Osteocyte (in vitro differentiated cells): ENCODE results near the gene ARRDC5. TPM values are rescaled to one million over a fixed set of nuclear protein-coding genes. Genes with fewer than 3 reads are reported as not detected.
"Not testable (repeated sequence)": the region's sequence is repeated elsewhere in the genome, so short reads cannot be mapped to it uniquely, and the experiment has no call there.

Experiments used
- DNase-seq: peaks from one replicate; pipeline ENCODE4 v3.0.0; 2021; ENCODE audit warnings: mixed read lengths; ENCODE audit not compliant: unreplicated experiment; ENCODE audit errors: extremely low spot score
- H3K27ac Mint-ChIP-seq: one replicate; pipeline ENCODE4 v1.8.0; 2021; ENCODE audit warnings: mild to moderate bottlenecking, mixed read lengths; ENCODE audit not compliant: unreplicated experiment
- H3K27me3 Mint-ChIP-seq: one replicate; pipeline ENCODE4 v1.8.0; 2021; ENCODE audit warnings: mixed read lengths; ENCODE audit not compliant: unreplicated experiment
- H3K36me3 Mint-ChIP-seq: one replicate; pipeline ENCODE4 v1.8.0; 2021; ENCODE audit warnings: mixed read lengths; ENCODE audit not compliant: unreplicated experiment
- H3K4me1 Mint-ChIP-seq: one replicate; pipeline ENCODE4 v1.8.0; 2021; ENCODE audit warnings: mixed read lengths; ENCODE audit not compliant: unreplicated experiment
- H3K4me3 Mint-ChIP-seq: one replicate; pipeline ENCODE4 v1.8.0; 2021; ENCODE audit warnings: mild to moderate bottlenecking, moderate library complexity, mixed read lengths; ENCODE audit not compliant: unreplicated experiment
- H3K9me3 Mint-ChIP-seq: one replicate; pipeline ENCODE4 v1.8.0; 2021; ENCODE audit warnings: mixed read lengths; ENCODE audit not compliant: unreplicated experiment
- CTCF ChIP-seq: fragments of 200-600 bp; sonication (generic); IDR thresholded peaks from 2 replicates; pipeline ENCODE4 v1.5.0; 2021; ENCODE audit warnings: antibody characterized with exemption, mild to moderate bottlenecking, moderate library complexity
- total RNA-seq: library from RNA; stranded (reverse); gene quantifications from 2 replicates; pipeline ENCODE4 v1.2.1, GENCODE V29; 2021

Gene ARRDC5
- total RNA-seq, 1 donor from 2014 or later, result not detected

- Mint-ChIP-seq H3K27ac (no peak overlapping the region), H3K4me1 (no peaks in the 10 kb centered on the region), H3K27me3 (no peaks in the 10 kb centered on the region), H3K9me3 (no peaks in the 10 kb centered on the region), H3K36me3 (no peaks in the 10 kb centered on the region), H3K4me3 (no peak overlapping the region)
- no peak for TF ChIP-seq CTCF
- DNase-seq, result no peak
These were observed 1.8 kb upstream of the ARRDC5 start for GRCh38 chr19:4904481-4904880.

- not testable (repeated sequence) for H3K9me3 Mint-ChIP-seq, H3K36me3 Mint-ChIP-seq, H3K27me3 Mint-ChIP-seq, H3K4me1 Mint-ChIP-seq, H3K27ac Mint-ChIP-seq, DNase-seq, H3K4me3 Mint-ChIP-seq
These were observed 1.8 kb downstream of the ARRDC5 start for GRCh38 chr19:4900879-4901278.

- H3K4me1 Mint-ChIP-seq, result peaks cover 1% of the 10 kb centered on the region
- no peak for TF ChIP-seq CTCF
- H3K27me3 Mint-ChIP-seq, result no peaks in the 10 kb centered on the region
- no peak overlapping the region for H3K27ac Mint-ChIP-seq
- DNase-seq, result no peak
- H3K9me3 Mint-ChIP-seq, result no peaks in the 10 kb centered on the region
- H3K36me3 Mint-ChIP-seq, result no peaks in the 10 kb centered on the region
- no peak overlapping the region for H3K4me3 Mint-ChIP-seq
These were observed 5.5 kb downstream of the ARRDC5 start for GRCh38 chr19:4897146-4897545.

GRCh38 chr19:4896372-4896771, 6.3 kb downstream of the ARRDC5 start:
- Mint-ChIP-seq H3K4me3 (no peak overlapping the region), H3K36me3 (no peaks in the 10 kb centered on the region), H3K27me3 (no peaks in the 10 kb centered on the region), H3K4me1 (peaks cover 1% of the 10 kb centered on the region), H3K27ac (no peak overlapping the region), H3K9me3 (no peaks in the 10 kb centered on the region)
- DNase-seq, result no peak
- no peak for TF ChIP-seq CTCF

GRCh38 chr19:4892962-4893361, 9.7 kb downstream of the ARRDC5 start:
- not testable (repeated sequence) for H3K27ac Mint-ChIP-seq, H3K36me3 Mint-ChIP-seq, H3K9me3 Mint-ChIP-seq, H3K4me3 Mint-ChIP-seq, DNase-seq, H3K27me3 Mint-ChIP-seq
- H3K4me1 Mint-ChIP-seq, result peaks cover 10% of the 10 kb centered on the region

GRCh38 chr19:4891066-4891465, 11.6 kb downstream of the ARRDC5 start:
- Mint-ChIP-seq H3K4me1 (peaks cover 14% of the 10 kb centered on the region), H3K27ac (no peak overlapping the region), H3K4me3 (no peak overlapping the region), H3K36me3 (no peaks in the 10 kb centered on the region), H3K9me3 (no peaks in the 10 kb centered on the region), H3K27me3 (no peaks in the 10 kb centered on the region)
- no peak for TF ChIP-seq CTCF
- no peak for DNase-seq
